Activated CD8-positive, alpha-beta memory T cell treated with anti-CD3 and anti-CD28 coated beads for 24 hours (primary cell): ENCODE data around the gene MOGAT3.
"Not testable (repeated sequence)": the region's sequence is repeated elsewhere in the genome, so short reads cannot be mapped to it uniquely, and the experiment has no call there.

Experiments
- DNase-seq: peaks from one replicate; pipeline ENCODE4 v3.0.0-alpha.2; 2020

Gene MOGAT3

GRCh38 chr7:101232141-101232850 lies 31.5 kb upstream of the MOGAT3 start:
- DNase-seq = no peak

DNA sequence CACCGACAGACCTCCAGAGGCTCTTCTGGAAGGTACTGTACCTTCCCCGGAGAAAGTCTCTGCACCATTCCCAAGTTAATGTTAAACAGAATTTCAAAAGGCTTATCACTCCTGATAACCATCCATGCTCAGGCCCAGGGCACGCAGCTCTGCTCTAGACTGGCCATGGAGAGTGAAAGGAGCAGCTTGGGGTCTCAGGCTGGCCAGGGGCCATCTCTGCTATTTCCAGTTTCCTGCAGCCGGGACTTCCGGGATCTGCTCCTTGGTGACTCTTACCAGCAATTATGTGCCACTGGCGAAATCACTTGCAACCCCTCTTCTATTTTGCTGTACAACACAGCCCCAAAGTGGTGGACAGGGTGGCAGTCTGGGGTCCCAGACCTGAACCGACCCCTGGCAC lies 30.8 kb upstream of the MOGAT3 start:
- DNase-seq = no peak

DNA sequence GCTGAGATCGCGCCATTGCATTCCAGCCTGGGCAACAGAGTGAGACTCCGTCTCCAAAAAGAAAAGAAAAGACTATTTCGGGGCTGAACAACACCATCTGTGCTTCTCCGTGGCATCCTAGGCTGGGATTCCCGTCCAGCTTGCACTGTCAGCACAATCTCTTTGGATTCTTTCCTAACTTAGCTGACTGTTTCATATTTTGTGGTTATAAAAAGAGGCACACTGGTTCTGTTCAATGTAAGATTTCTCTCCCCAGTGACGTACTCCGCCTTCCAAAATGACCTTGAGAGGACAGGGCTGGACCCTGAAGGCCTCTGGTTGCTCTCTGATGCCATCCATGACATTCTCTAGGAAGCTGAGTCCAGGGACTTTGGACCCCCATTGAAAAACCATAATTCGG lies 25.9 kb upstream of the MOGAT3 start:
- DNase-seq = no peak

DNA sequence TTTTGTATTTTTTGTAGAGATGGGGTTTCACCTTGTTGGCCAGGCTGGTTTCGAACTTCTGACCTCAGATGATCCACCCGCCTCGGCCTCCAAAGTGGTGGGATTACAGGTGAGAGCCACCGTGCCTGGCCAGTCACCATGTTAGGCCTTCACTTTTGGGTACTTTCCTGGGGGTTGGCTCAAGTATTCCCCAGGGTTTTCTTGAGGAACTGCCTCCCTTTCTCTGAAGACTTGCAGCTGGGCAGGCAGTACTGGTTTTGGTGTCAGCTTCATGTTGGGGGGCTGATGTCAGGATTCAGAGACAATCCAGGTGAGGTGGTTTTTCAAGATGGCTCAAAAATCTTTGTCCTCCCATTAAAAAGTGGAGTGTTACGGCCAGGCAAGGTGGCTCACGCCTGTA lies 24.8 kb upstream of the MOGAT3 start:
- no peak for DNase-seq

- no peak for DNase-seq
These were observed 22.7 kb upstream of the MOGAT3 start for GRCh38 chr7:101223528-101223927.

GRCh38 chr7:101222275-101222830 lies 21.5 kb upstream of the MOGAT3 start:
- DNase-seq = no peak

DNA sequence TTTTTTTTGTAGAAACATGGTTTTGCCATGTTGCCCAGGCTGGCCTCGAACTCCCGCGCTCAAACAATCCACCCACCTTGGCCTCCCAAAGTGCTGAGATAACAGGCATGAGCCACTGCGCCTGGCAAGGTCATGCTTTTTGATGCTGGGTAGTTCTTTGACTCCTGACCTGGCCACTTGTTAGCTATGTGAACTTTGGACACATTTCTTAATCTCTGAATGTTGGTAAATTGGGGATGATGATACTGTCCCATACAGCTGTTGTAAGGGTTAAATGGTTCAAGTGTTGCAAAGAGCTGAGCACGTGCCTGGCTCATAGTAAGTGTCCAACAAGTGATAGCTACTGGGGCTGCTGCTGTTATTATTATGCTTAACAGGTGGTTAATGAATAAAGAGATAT lies 19.5 kb upstream of the MOGAT3 start:
- no peak for DNase-seq

- no peak for DNase-seq
These were observed 17.6 kb upstream of the MOGAT3 start for GRCh38 chr7:101218236-101219125.

DNA sequence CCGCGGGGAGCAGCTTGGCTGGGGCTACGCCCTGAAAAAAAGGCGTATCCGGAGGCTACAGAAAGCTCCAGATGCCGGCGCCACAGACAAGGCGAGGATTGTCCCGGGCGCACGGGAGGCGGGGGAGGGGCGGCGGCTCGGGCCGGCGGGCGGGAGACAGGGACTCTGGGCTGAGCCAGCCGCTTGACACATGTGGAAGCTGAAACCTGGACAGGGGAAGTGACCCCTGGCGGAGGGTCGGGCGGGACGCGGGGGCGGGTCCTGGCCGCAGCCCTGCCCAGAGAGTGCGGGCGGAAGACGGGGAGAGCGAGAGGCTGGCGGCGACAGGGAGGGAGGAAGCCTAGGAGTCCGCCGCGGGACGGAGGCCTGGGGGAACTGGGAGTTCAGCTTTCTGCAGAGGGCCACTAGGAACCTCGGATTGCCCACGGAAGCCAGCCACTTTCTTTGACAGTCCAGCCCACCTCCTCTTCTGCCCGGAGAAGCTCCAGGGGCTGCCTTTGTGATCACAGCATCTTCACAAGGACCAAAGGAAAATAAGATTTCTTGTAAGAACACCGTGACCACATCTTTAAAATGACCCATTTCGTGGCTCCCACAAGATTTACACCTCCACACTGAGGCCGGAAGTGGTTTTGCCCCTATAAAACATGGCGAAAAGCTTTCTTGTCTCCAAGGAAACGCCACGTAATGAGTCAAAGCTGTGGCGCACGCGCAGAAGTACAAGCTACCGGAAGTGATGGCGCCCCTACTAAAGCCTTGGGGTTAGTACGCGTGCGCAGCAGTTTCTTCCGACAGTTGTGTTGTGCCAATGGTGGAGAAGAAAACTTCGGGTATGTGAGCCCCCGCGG lies 16.8 kb upstream of the MOGAT3 start, which contains the start of the genes PLOD3 and ZNHIT1:
TSS of gene PLOD3 (minus strand) at position 194 of the 848 bp plus-strand sequence. CDS start 307 bp downstream, outside the sequence.
TSS of gene ZNHIT1 (plus strand) at position 778 of the 848 bp plus-strand sequence. CDS start at position 809, 31 bp downstream.
- DNase-seq = peak; percentile 95

GRCh38 chr7:101216860-101217387 lies 16.1 kb upstream of the MOGAT3 start:
- no peak for DNase-seq

- no peak for DNase-seq
These were observed 15.4 kb upstream of the MOGAT3 start for GRCh38 chr7:101216001-101216859.

DNA sequence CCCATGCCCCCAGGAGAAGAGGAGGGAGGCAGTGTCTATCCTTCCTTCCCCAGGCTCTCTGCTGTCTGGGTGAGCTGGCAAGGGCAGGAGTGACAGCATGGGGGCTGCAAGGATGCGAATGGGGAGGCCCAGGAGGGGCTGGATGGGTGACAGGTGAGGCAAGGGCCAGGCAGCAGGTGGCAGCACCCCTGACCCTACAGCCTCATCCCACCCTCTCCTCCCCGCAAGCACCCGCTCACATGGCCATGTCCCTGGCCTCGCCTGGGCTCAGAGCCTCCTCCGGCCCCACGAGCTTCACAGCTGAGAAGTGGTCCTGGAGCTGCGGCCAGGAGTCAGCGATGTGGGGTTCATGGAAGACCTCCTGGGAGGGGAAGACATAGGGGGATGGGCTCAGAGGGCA lies 11.2 kb upstream of the MOGAT3 start:
- DNase-seq = no peak

- DNase-seq = no peak
These were observed 10.7 kb upstream of the MOGAT3 start for GRCh38 chr7:101211501-101211900.

DNA sequence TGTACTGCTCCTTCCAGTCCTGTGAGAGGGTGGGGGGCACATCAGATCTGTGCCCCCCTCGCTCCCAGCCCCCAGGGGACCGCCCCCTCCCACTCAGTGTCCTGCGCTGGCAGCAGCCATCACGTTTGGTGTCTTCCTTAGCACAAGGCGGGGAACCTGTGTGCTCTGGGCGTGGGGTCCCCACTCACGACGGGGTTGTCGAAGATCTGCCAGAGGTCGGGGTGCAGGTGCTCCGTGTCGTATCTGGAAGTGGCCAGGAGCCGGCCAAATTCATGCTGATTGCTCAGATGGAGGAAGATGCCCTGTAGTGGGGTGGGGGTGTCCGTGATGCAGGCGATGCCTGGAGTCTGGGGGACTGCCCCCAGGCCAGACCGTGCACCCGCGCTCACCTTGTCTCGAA lies 9.3 kb upstream of the MOGAT3 start:
- no peak for DNase-seq

DNA sequence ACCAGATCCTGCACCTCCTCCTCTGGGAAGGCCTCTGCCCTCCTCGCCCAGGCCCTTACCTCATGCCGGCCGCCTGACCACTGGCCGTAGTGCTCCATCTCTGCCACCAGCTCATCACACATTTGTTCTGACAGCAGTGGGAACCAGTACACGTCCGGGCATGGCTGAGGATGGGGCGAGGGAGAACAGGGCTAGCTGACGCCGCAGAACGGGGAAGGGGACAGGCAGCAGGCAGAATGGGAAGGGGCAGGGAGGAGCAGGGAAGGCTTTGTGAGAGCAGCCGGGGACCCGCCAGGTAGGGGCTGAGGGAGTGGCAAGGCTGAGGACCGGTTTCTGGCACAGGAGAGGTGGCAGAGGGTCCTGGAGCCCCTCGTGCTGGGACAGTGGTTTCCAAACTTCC lies 8.0 kb upstream of the MOGAT3 start:
- no peak for DNase-seq

- DNase-seq = no peak
These were observed 6.6 kb upstream of the MOGAT3 start for GRCh38 chr7:101207459-101207858.

GRCh38 chr7:101206665-101207042 lies 5.8 kb upstream of the MOGAT3 start:
- DNase-seq = no peak

DNA sequence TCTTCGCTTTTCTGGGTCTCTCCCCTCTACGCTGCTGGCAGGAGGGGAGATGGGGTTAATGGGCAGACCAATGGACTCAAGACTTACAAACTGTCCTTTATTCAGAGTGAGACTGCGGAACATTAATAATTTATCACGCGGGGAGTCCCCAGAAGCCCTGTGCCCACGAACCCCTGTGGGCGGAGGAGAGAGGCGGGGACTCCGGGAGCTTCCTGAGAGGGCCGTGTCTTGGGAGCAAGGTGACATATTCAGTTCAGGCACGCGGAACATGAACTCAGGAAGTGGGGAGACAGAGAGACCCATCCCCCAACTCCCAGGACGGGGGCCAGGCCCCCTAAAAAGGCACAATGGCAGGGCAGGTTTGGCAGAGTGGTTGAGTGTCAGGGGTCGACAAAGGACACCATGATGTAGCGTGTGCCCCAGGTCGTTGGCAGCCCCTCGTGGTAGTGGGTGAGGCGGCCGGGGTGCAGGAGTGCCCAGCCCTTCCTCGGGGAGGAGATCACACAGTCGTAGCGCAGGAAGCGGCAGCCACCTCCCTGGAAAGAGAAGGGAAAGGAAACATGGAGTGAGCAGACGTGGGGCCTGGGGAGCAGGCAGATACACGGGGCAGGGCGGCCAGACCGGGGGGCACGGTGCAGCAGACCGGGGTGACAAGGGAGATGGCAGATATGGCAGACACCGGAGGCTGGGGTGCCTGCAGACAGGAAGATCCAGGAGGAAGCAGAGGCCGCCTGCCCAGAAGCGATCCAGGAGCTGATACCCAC lies 5.2 kb upstream of the MOGAT3 start:
- DNase-seq = no peak

GRCh38 chr7:101203740-101204738 lies 3.2 kb upstream of the MOGAT3 start:
- DNase-seq = not testable (repeated sequence)

- no peak for DNase-seq
These were observed 1.7 kb upstream of the MOGAT3 start for GRCh38 chr7:101202603-101202918.
